Liver (tissue), 9 donors: ENCODE measurements around the gene RAB5B. TPM values are rescaled to one million over a fixed set of nuclear protein-coding genes. Genes with fewer than 3 reads are reported as not detected.

ENCODE experiments used
- DNase-seq: peaks from one replicate; pipeline ENCODE4 v3.0.0-alpha.2; 2017; ENCODE audit warnings: low spot score
- H3K27ac ChIP-seq, 2 donors: one replicate each; pipeline ENCODE4 v1.7.0; 2013; ENCODE audit warnings: inconsistent platforms in 2 of 2, low read length in 2 of 2, control low read depth in 1 of 2, low read depth in 1 of 2, mild to moderate bottlenecking in 1 of 2
- H3K27me3 ChIP-seq, 4 donors: one replicate each; pipeline versions ENCODE4 v1.6.1 to v1.7.0; 2013; ENCODE audit warnings: low read length in 3 of 4, inconsistent platforms in 1 of 4, mild to moderate bottlenecking in 1 of 4, moderate library complexity in 1 of 4; ENCODE audit not compliant: control insufficient read depth in 4 of 4, insufficient read depth in 4 of 4
- H3K36me3 ChIP-seq, 4 donors: one replicate each; pipeline versions ENCODE4 v1.6.1 to v1.7.0; 2013; ENCODE audit warnings: low read length in 3 of 4, mild to moderate bottlenecking in 3 of 4, low read depth in 1 of 4, moderate library complexity in 1 of 4; ENCODE audit not compliant: control insufficient read depth in 4 of 4, insufficient read depth in 3 of 4
- H3K4me1 ChIP-seq, 4 donors: one replicate each; pipeline versions ENCODE4 v1.6.1 to v1.7.0; 2013; ENCODE audit warnings: low read length in 3 of 4, mild to moderate bottlenecking in 3 of 4, moderate library complexity in 1 of 4; ENCODE audit not compliant: control insufficient read depth in 4 of 4, insufficient read depth in 4 of 4
- H3K4me3 ChIP-seq, 3 donors: one replicate each; pipeline versions ENCODE4 v1.6.1 to v1.7.0; 2013; ENCODE audit warnings: low read length in 3 of 3, control low read depth in 1 of 3, low read depth in 1 of 3, mild to moderate bottlenecking in 1 of 3
- H3K9ac ChIP-seq, 2 donors: one replicate each; pipeline ENCODE4 v1.7.0; 2013; ENCODE audit warnings: low read length in 2 of 2, mild to moderate bottlenecking in 2 of 2, moderate library complexity in 2 of 2, control low read depth in 1 of 2, low read depth in 1 of 2
- H3K9me3 ChIP-seq, 4 donors: one replicate each; pipeline versions ENCODE4 v1.6.1 to v1.7.0; 2013; ENCODE audit warnings: low read length in 3 of 4; ENCODE audit not compliant: control insufficient read depth in 4 of 4
- CTCF ChIP-seq: fragments of 150-350 bp; IDR thresholded peaks from 2 replicates; pipeline ENCODE4 v1.5.1; 2017; ENCODE audit warnings: improper control_type of control experiment, low read depth, low read length; ENCODE audit not compliant: missing input control
- EGR1 ChIP-seq, 2 donors: IDR thresholded peaks; 2 replicates each; pipeline ENCODE4 v1.6.1; 2016 to 2018; ENCODE audit warnings: antibody characterized with exemption in 2 of 2, low read depth in 2 of 2
- FOXA1 ChIP-seq: IDR thresholded peaks from 2 replicates; pipeline ENCODE4 v1.6.1; 2016; ENCODE audit warnings: antibody characterized with exemption
- FOXA2 ChIP-seq: IDR thresholded peaks from 2 replicates; pipeline ENCODE4 v1.6.1; 2016; ENCODE audit warnings: antibody characterized with exemption
- GABPA ChIP-seq, 2 donors: IDR thresholded peaks in 1 of 2; conservative IDR thresholded peaks in 1 of 2; 2 replicates each; pipeline ENCODE4 v1.6.1; 2016; ENCODE audit warnings: antibody characterized with exemption in 2 of 2, mild to moderate bottlenecking in 1 of 2, moderate library complexity in 1 of 2
- HNF4A ChIP-seq, 2 donors: conservative IDR thresholded peaks; 2 replicates each; pipeline ENCODE4 v1.6.1; 2016; ENCODE audit warnings: antibody characterized with exemption in 2 of 2, mild to moderate bottlenecking in 2 of 2
- HNF4G ChIP-seq: IDR thresholded peaks from 2 replicates; pipeline ENCODE4 v1.6.1; 2016; ENCODE audit warnings: antibody characterized with exemption
- JUND ChIP-seq, 2 donors: IDR thresholded peaks; 2 replicates each; pipeline ENCODE4 v1.6.1; 2016; ENCODE audit warnings: antibody characterized with exemption in 2 of 2
- MAX ChIP-seq: IDR thresholded peaks from 2 replicates; pipeline ENCODE4 v1.6.1; 2016; ENCODE audit warnings: antibody characterized with exemption
- NR2F2 ChIP-seq: IDR thresholded peaks from 2 replicates; pipeline ENCODE4 v1.6.1; 2016; ENCODE audit warnings: antibody characterized with exemption
- RAD21 ChIP-seq, 2 donors: IDR thresholded peaks; 2 replicates each; pipeline ENCODE4 v1.6.1; 2016; ENCODE audit warnings: antibody characterized with exemption in 2 of 2, mild to moderate bottlenecking in 2 of 2
- RXRA ChIP-seq, 2 donors: IDR thresholded peaks; 2 replicates each; pipeline ENCODE4 v1.6.1; 2017 to 2018; ENCODE audit warnings: antibody characterized with exemption in 2 of 2, mild to moderate bottlenecking in 1 of 2
- SP1 ChIP-seq: IDR thresholded peaks from 2 replicates; pipeline ENCODE4 v1.6.1; 2018; ENCODE audit warnings: antibody characterized with exemption, mild to moderate bottlenecking
- TAF1 ChIP-seq: conservative IDR thresholded peaks from 2 replicates; pipeline ENCODE4 v1.6.1; 2016; ENCODE audit warnings: antibody characterized with exemption, mild to moderate bottlenecking
- YY1 ChIP-seq: IDR thresholded peaks from 2 replicates; pipeline ENCODE4 v1.6.1; 2016; ENCODE audit warnings: antibody characterized with exemption, mild to moderate bottlenecking
- ZBTB33 ChIP-seq: IDR thresholded peaks from 2 replicates; pipeline ENCODE4 v1.6.1; 2016; ENCODE audit warnings: antibody characterized with exemption
- WGBS: extraction: QIAGEN DNeasy Blood & Tissue Kit; methylation state at CpG from one replicate; pipeline ENCODE4 v1.1.7; 2013; 5-methylcytosine and 5-hydroxymethylcytosine counted together
- polyA plus RNA-seq, 2 donors: library from polyadenylated mRNA; stranded (reverse) in 1 of 2; unstranded in 1 of 2; fragments of 200-250 nt in 1 of 2; fragments of >200 nt in 1 of 2; fragmentation: Nextera tagmentation in 1 of 2; extraction: Ambion mirVana in 1 of 2; gene quantifications; one replicate each; pipeline versions ENCODE4 v1.2.1 to v1.2.3, GENCODE V29; 2013 to 2015
- total RNA-seq, 2 donors: library from RNA; depleted of rRNA; stranded (reverse); fragments of >200 nt; gene quantifications; one replicate each; pipeline ENCODE4 v1.2.3, GENCODE V29; 2014
- TF ChIP-seq, protein P1 (sequence below): IDR thresholded peaks from 2 replicates; pipeline ENCODE4 v1.6.1; 2016; ENCODE audit warnings: antibody characterized with exemption
- TF ChIP-seq, protein P2 (sequence below): IDR thresholded peaks from 2 replicates; pipeline ENCODE4 v1.6.1; 2016; ENCODE audit warnings: antibody characterized with exemption, mild to moderate bottlenecking
- donor health status: healthy.
- donor health status: healthy.
- donor health status: healthy.
- donor health status: healthy.
- donor health status: healthy.

The RAB5B gene
- total and polyA plus RNA-seq, 4 donors: 20.7 to 44.0 (median 38.4) TPM

GRCh38 chr12:55926738-55927587, 46.9 kb upstream of the RAB5B start:
- TF ChIP-seq RXRA (IDR thresholded peaks at IDR 0.05) (peak in 1 of 2 donors; percentile 6), HNF4A (conservative IDR thresholded peaks at IDR 0.05) (no peak), FOXA2 (no peak), SP1 (peak; percentile 25), RAD21 (IDR thresholded peaks at IDR 0.05) (peak in 1 of 2 donors; percentile 39), EGR1 (IDR thresholded peaks at IDR 0.05; ENCODE audit: low read depth in 2 of 2) (no peak), MAX (peak; percentile 71), GABPA (IDR thresholded peaks at IDR 0.05 in 1 of 2, conservative IDR thresholded peaks at IDR 0.05 in 1 of 2) (peak; percentile 86 to 94), ZBTB33 (peak; percentile 42), TAF1 (no peak), JUND (IDR thresholded peaks at IDR 0.05) (no peak), NR2F2 (peak; percentile 10), FOXA1 (no peak), CTCF (peak; percentile 34), YY1 (peak; percentile 98), HNF4G (no peak)
- TF ChIP-seq, protein P1, sequence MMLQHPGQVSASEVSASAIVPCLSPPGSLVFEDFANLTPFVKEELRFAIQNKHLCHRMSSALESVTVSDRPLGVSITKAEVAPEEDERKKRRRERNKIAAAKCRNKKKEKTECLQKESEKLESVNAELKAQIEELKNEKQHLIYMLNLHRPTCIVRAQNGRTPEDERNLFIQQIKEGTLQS: no peak
- TF ChIP-seq, protein P2, sequence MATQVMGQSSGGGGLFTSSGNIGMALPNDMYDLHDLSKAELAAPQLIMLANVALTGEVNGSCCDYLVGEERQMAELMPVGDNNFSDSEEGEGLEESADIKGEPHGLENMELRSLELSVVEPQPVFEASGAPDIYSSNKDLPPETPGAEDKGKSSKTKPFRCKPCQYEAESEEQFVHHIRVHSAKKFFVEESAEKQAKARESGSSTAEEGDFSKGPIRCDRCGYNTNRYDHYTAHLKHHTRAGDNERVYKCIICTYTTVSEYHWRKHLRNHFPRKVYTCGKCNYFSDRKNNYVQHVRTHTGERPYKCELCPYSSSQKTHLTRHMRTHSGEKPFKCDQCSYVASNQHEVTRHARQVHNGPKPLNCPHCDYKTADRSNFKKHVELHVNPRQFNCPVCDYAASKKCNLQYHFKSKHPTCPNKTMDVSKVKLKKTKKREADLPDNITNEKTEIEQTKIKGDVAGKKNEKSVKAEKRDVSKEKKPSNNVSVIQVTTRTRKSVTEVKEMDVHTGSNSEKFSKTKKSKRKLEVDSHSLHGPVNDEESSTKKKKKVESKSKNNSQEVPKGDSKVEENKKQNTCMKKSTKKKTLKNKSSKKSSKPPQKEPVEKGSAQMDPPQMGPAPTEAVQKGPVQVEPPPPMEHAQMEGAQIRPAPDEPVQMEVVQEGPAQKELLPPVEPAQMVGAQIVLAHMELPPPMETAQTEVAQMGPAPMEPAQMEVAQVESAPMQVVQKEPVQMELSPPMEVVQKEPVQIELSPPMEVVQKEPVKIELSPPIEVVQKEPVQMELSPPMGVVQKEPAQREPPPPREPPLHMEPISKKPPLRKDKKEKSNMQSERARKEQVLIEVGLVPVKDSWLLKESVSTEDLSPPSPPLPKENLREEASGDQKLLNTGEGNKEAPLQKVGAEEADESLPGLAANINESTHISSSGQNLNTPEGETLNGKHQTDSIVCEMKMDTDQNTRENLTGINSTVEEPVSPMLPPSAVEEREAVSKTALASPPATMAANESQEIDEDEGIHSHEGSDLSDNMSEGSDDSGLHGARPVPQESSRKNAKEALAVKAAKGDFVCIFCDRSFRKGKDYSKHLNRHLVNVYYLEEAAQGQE: peak; percentile 29
- H3K9ac ChIP-seq: peak overlapping the region; percentile 83 to 97
- peak overlapping the region; percentile 92 to 96 for H3K27ac ChIP-seq
- no peaks in the 10 kb centered on the region for H3K9me3 ChIP-seq
- no peaks in the 10 kb centered on the region for H3K27me3 ChIP-seq
- H3K36me3 ChIP-seq: peaks cover 0 to 6% (median 1%) of the 10 kb centered on the region in 4 donors
- H3K4me1 ChIP-seq: peaks cover 5 to 30% (median 24%) of the 10 kb centered on the region in 4 donors
- H3K4me3 ChIP-seq: peak overlapping the region; percentile 84 to 98 (median 95)
- under 1% methylated on average over 42 of the region's 42 CpGs for WGBS
- DNase-seq: peak; percentile 92
